ENCODE data around the gene KRT35. TPM values are rescaled to one million over a fixed set of nuclear protein-coding genes. Genes with fewer than 3 reads are reported as not detected.

The KRT35 gene
- total and polyA plus RNA-seq, 2 of the 13 experiments (the other 11 are each of a cell fraction or from before 2014, with no cell fraction given): not detected

GRCh38 chr17:41521574-41522261, 40.8 kb upstream of the KRT35 start (continued):
- no peak for TF ChIP-seq ZNF142 (CRISPR knock-in tag; IDR thresholded peaks at IDR 0.05)
- TF ChIP-seq ZMYM3 (CRISPR knock-in tag; IDR thresholded peaks at IDR 0.05): peak; percentile 74
- no peak for TF ChIP-seq ZNF652 (CRISPR knock-in tag; IDR thresholded peaks at IDR 0.05; ENCODE audit: borderline replicate concordance, low read depth)
- TF ChIP-seq IRF1 (CRISPR knock-in tag; IDR thresholded peaks at IDR 0.05; ENCODE audit: low read depth): no peak
- no peak for TF ChIP-seq ZNF782 (CRISPR knock-in tag; IDR thresholded peaks at IDR 0.05; ENCODE audit: borderline replicate concordance)
- TF ChIP-seq FOXP1 (IDR thresholded peaks at IDR 0.05): no peak
- TF ChIP-seq FOXP1 (CRISPR knock-in tag; IDR thresholded peaks at IDR 0.05): no peak
- no peak for TF ChIP-seq SMARCE1 (IDR thresholded peaks at IDR 0.05; ENCODE audit: borderline replicate concordance)
- no peak for TF ChIP-seq NONO (IDR thresholded peaks at IDR 0.05)
- TF ChIP-seq NONO (CRISPR knock-in tag; conservative IDR thresholded peaks at IDR 0.05): no peak
- TF ChIP-seq ZNF776 (CRISPR knock-in tag; IDR thresholded peaks at IDR 0.05): no peak
- TF ChIP-seq ETV5 (CRISPR knock-in tag; IDR thresholded peaks at IDR 0.05; ENCODE audit: borderline replicate concordance): peak; percentile 66; the same call in 1 of the 2 replicates
- TF ChIP-seq SAP130 (CRISPR knock-in tag; IDR thresholded peaks at IDR 0.05; ENCODE audit: low read depth): peak; percentile 60
- TF ChIP-seq ZSCAN31 (CRISPR knock-in tag; IDR thresholded peaks at IDR 0.05; ENCODE audit: low read depth): no peak
- TF ChIP-seq PRDM4 (CRISPR knock-in tag; IDR thresholded peaks at IDR 0.05; ENCODE audit: borderline replicate concordance): no peak
- TF ChIP-seq ZNF879 (CRISPR knock-in tag; IDR thresholded peaks at IDR 0.05): no peak
- no peak for TF ChIP-seq ZBTB34 (CRISPR knock-in tag; IDR thresholded peaks at IDR 0.05)
- TF ChIP-seq E2F5 (CRISPR knock-in tag; conservative IDR thresholded peaks at IDR 0.05): 0 out of 2 replicates have a peak, but pooled peaks have one; percentile 14
- TF ChIP-seq HOXA7 (CRISPR knock-in tag; IDR thresholded peaks at IDR 0.05): no peak
